Lung (tissue), 12 donors: Measurements from ENCODE around the gene KTI12. TPM values are rescaled to one million over a fixed set of nuclear protein-coding genes. Genes with fewer than 3 reads are reported as not detected.

Experiments used
- ATAC-seq: fragments of 200-7000 bp; cut with Tn5 transposase; one replicate; pipeline ENCODE4 v1.9.1; 2020; ENCODE audit warnings: moderate number of reproducible peaks; ENCODE audit not compliant: insufficient read depth, low FRiP score
- DNase-seq, 3 donors: peaks; one replicate each; pipeline ENCODE4 v3.0.0-alpha.2; 2013 to 2017
- H3K27ac ChIP-seq, 2 donors: one replicate each; pipeline ENCODE4 v1.5.1; 2013; ENCODE audit warnings: mild to moderate bottlenecking in 2 of 2, moderate library complexity in 2 of 2, control low read depth in 1 of 2, inconsistent platforms in 1 of 2, low read depth in 1 of 2, low read length in 1 of 2
- H3K27me3 ChIP-seq, 3 donors: one replicate each; pipeline ENCODE4 v1.5.1; 2013; ENCODE audit warnings: low read length in 2 of 3; ENCODE audit not compliant: control insufficient read depth in 3 of 3, insufficient read depth in 3 of 3
- H3K36me3 ChIP-seq, 4 donors: one replicate each; pipeline ENCODE4 v1.5.1; 2013; ENCODE audit warnings: low read length in 4 of 4, mild to moderate bottlenecking in 1 of 4, moderate library complexity in 1 of 4; ENCODE audit not compliant: control insufficient read depth in 4 of 4, insufficient read depth in 4 of 4
- H3K4me1 ChIP-seq, 5 donors: one replicate each; pipeline ENCODE4 v1.5.1; 2013; ENCODE audit warnings: low read length in 5 of 5, mild to moderate bottlenecking in 2 of 5, moderate library complexity in 1 of 5; ENCODE audit not compliant: control insufficient read depth in 5 of 5, insufficient read depth in 5 of 5
- H3K4me3 ChIP-seq: one replicate; pipeline ENCODE4 v1.5.1; 2013; ENCODE audit warnings: mild to moderate bottlenecking, control low read depth, moderate library complexity
- H3K9ac ChIP-seq, 2 donors: one replicate each; pipeline ENCODE4 v1.5.1; 2013; ENCODE audit warnings: low read length in 2 of 2, control low read depth in 1 of 2; ENCODE audit not compliant: insufficient read depth in 1 of 2
- H3K9me3 ChIP-seq, 4 donors: one replicate each; pipeline ENCODE4 v1.5.1; 2013; ENCODE audit warnings: low read length in 3 of 4, mild to moderate bottlenecking in 1 of 4, moderate library complexity in 1 of 4; ENCODE audit not compliant: control insufficient read depth in 4 of 4, insufficient read depth in 3 of 4
- WGBS, 2 donors: extraction: QIAGEN DNeasy Blood & Tissue Kit; methylation state at CpG; one replicate each; pipeline ENCODE4 v1.1.7; 2013; 5-methylcytosine and 5-hydroxymethylcytosine counted together
- polyA plus RNA-seq, 2 donors: library from polyadenylated mRNA; stranded (reverse); fragments of 200-250 nt; gene quantifications; one replicate each; pipeline ENCODE4 v1.2.1, GENCODE V29; 2013
- total RNA-seq, 2 donors: library from RNA; depleted of rRNA in 1 of 2; stranded (reverse); fragments of >200 nt in 1 of 2; gene quantifications; one replicate each; pipeline ENCODE4 v1.2.1, GENCODE V29; 2014 to 2021
- TF ChIP-seq, protein P1 (sequence below): IDR thresholded peaks from 2 replicates; pipeline ENCODE4 v1.5.1; 2012; ENCODE audit warnings: mild to moderate bottlenecking; ENCODE audit errors: control extremely low read depth, extremely low read depth
- donor health status: control.
- donor health status: control.
- donor health status: Bipolar disorder and iron deficiency.
- donor health status: healthy.
- donor health status: DM: yes; HTN: yes; CAD: no.

KTI12 gene
- total and polyA plus RNA-seq, 4 donors = 4.8 to 11.3 (median 7.5) TPM

DNA sequence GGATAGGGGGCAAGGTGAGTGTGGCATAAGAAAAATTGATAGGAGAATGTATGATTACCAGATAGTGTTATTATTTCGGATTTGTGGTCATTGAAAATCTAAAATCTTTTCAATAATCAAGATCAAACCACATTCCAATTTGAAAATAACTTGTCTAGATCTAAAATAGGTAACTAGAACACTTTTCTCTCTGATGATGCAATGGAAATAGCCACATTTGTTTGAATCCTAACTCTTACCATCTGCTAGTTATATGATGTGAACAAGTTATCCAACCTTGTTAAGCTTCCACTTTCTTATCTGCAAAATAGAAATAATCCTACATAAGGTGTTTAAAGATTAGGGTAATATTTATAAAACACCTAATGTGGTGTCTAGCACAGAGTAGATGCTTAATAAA lies 26.3 kb upstream of the KTI12 start:
- TF ChIP-seq, protein P1, sequence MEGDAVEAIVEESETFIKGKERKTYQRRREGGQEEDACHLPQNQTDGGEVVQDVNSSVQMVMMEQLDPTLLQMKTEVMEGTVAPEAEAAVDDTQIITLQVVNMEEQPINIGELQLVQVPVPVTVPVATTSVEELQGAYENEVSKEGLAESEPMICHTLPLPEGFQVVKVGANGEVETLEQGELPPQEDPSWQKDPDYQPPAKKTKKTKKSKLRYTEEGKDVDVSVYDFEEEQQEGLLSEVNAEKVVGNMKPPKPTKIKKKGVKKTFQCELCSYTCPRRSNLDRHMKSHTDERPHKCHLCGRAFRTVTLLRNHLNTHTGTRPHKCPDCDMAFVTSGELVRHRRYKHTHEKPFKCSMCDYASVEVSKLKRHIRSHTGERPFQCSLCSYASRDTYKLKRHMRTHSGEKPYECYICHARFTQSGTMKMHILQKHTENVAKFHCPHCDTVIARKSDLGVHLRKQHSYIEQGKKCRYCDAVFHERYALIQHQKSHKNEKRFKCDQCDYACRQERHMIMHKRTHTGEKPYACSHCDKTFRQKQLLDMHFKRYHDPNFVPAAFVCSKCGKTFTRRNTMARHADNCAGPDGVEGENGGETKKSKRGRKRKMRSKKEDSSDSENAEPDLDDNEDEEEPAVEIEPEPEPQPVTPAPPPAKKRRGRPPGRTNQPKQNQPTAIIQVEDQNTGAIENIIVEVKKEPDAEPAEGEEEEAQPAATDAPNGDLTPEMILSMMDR = no peak
- Histone ChIP-seq H3K27ac (no peak overlapping the region), H3K9me3 (no peaks in the 10 kb centered on the region), H3K4me3 (no peak overlapping the region), H3K4me1 (peaks cover 0 to 22% (median 8%) of the 10 kb centered on the region in 5 donors), H3K36me3 (peaks cover 7 to 32% (median 12%) of the 10 kb centered on the region in 4 donors), H3K9ac (no peak overlapping the region), H3K27me3 (no peaks in the 10 kb centered on the region)
- ATAC-seq (no peak), DNase-seq (no peak)
- WGBS, 2 donors = 97 to 100% methylated on average over 1 of the region's 1 CpG

DNA sequence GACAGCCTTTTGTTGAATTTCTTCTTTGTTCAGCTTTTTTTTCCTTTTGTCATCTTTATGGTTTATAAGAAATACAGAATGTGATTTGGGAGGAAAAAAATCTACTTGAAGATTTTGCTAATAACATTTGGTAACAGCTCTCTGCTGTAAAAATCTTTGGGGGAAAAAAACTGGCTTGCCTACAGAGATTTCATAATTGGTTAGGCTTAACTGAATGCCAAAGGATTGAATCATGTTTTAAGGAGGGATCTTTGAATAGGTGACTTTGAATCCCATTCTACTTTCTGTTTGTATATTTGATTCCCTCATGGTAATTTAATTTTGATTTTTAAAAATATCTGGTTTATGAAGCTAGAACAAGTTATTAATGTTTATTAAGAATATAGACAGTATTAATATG lies 25.7 kb upstream of the KTI12 start:
- DNase-seq (peak in 1 of 3 donors; percentile 6), ATAC-seq (no peak)
- TF ChIP-seq, protein P1 = no peak
- Histone ChIP-seq H3K4me3 (no peak overlapping the region), H3K9me3 (no peaks in the 10 kb centered on the region), H3K36me3 (peaks cover 4 to 27% (median 10%) of the 10 kb centered on the region in 4 donors), H3K9ac (no peak overlapping the region), H3K4me1 (peaks cover 0 to 25% (median 8%) of the 10 kb centered on the region in 5 donors), H3K27ac (no peak overlapping the region), H3K27me3 (no peaks in the 10 kb centered on the region)

DNA sequence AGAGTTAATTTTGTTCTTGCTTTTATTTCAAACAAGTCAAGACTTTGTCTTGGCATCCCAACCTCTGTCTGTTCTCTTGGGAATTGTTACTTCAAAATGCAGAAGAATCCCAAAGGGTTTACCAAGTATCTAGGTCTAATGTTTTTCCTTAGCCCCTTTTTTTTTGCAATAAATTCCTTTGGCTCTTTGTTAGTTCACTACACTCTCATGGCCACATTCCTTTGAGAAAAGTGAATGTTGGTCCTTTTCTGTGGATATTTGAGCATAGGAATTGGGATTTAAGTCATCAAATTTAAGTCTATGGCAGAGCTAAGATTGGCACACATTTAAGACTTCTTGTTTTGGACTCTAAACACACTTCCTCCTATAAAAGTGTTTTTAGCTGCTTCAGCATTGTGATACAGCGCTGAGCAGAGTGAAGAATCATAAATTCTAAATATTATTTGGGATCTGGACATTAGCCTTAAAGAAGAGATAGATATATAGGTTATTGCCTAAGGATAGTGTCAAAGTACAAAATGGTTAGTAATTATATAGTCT lies 24.3 kb upstream of the KTI12 start:
- no peaks in the 10 kb centered on the region for H3K27me3 ChIP-seq
- no peak overlapping the region for H3K27ac ChIP-seq
- peak in 1 of 3 donors; percentile 2 for DNase-seq
- no peak overlapping the region for H3K9ac ChIP-seq
- H3K4me3 ChIP-seq = no peak overlapping the region
- peaks cover 0 to 33% (median 8%) of the 10 kb centered on the region in 5 donors for H3K4me1 ChIP-seq
- peaks cover 4 to 18% (median 8%) of the 10 kb centered on the region in 4 donors for H3K36me3 ChIP-seq
- 72 to 74% methylated on average over 1 of the region's 1 CpG for WGBS, 2 donors
- ATAC-seq = no peak
- TF ChIP-seq, protein P1 = no peak
- no peaks in the 10 kb centered on the region for H3K9me3 ChIP-seq

DNA sequence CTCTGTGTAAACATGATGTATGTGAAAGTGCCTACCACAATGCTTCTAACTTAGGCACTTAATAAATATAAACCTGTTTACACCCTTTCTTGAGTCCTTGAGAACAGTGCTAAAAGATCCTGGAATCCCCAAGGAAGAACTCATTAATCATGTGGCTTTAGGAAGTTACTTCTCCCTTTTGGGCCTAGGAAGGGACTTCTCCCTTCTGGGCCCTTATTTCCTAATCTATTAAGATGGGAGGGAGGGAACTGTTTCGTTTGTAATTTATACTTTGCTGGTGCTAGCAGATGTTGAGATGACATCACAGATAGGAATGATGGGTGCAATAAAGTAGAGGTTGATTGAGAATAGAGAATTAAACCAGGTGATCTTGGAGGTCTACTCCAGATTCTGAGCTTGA lies 23.6 kb upstream of the KTI12 start:
- ATAC-seq (no peak), DNase-seq (peak in 1 of 3 donors; percentile 4)
- H3K9me3 ChIP-seq = no peaks in the 10 kb centered on the region
- peaks cover 4 to 13% (median 6%) of the 10 kb centered on the region in 4 donors for H3K36me3 ChIP-seq
- H3K27me3 ChIP-seq = no peaks in the 10 kb centered on the region
- WGBS, 2 donors = 0 to 2% methylated on average over 1 of the region's 1 CpG
- peak overlapping the region in 1 of 2 donors; percentile 77 for H3K9ac ChIP-seq
- TF ChIP-seq, protein P1 = no peak
- no peak overlapping the region for H3K4me3 ChIP-seq
- H3K4me1 ChIP-seq = peaks cover 0 to 33% (median 8%) of the 10 kb centered on the region in 5 donors
- no peak overlapping the region for H3K27ac ChIP-seq
